ENCODE measurements around the gene GOLGA5. TPM values are rescaled to one million over a fixed set of nuclear protein-coding genes. Genes with fewer than 3 reads are reported as not detected.

Gene GOLGA5
- total and polyA plus RNA-seq, 2 experiments from 2014 or later, result 56.4 to 70.6 TPM

DNA sequence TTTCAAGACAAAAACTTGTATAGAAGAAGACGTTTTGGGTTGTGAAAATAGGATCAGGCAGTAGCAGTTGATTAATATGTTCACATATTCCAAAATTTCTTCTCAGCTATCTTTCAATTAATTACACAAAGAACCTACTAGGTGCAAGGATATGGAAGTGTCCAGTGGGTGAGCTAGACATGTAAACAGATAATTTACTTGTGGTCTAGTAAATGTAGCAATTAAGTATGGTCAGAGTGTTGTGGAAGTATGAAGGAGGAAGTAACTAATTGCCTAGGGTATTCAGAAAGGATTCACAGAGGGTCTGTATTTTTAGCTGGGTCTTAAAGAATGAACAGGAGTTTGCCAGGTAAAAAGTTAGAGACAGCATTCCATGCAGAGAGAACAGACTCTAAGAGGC lies 5.9 kb downstream of the GOLGA5 start:
- Histone ChIP-seq H3F3A (ENCODE audit: insufficient read depth) (peaks cover 3% of the 10 kb centered on the region; the same call in 1 of the 2 replicates), H3K4me3 (0 out of 2 replicates have a peak overlapping the region, but pooled peaks have one; percentile 8), H3K9me2 (ENCODE audit: insufficient read depth) (no peaks in the 10 kb centered on the region), H3K79me2 (ENCODE audit: insufficient read depth) (peaks cover 98% of the 10 kb centered on the region), H2AFZ (no peak overlapping the region), H3K9ac (no peak overlapping the region), H3K9me3 (ENCODE audit: low read depth) (no peaks in the 10 kb centered on the region), H3K4me2 (ENCODE audit: unreplicated experiment) (peak overlapping the region; percentile 27), H3K4me1 (ENCODE audit: insufficient read depth) (peaks cover 41% of the 10 kb centered on the region), H3K27ac (no peak overlapping the region), H4K20me1 (ENCODE audit: insufficient read depth) (peaks cover 13% of the 10 kb centered on the region), H3K36me3 (ENCODE audit: low read depth) (peaks cover 17% of the 10 kb centered on the region; the same call in 1 of the 2 replicates), H3K27me3 (replicated peaks; ENCODE audit: insufficient read depth) (no peaks in the 10 kb centered on the region)
- in situ Hi-C loops (cut with MboI), result no loop called here
- WGBS, 2 experiments (ENCODE audit: low coverage in 1 of 2, low lambda C conversion rate in 2 of 2, missing lambda C conversion rate in 2 of 2), result 63 to 64% methylated on average over 1 of the region's 1 CpG
- TF ChIP-seq EZH2 (IDR thresholded peaks at IDR 0.05; ENCODE audit: insufficient read depth, poor library complexity, severe bottlenecking) (no peak), EZH2phosphoT487 (IDR thresholded peaks at IDR 0.05; ENCODE audit: insufficient read depth, low read depth) (no peak)
- DNase-seq, result peak; percentile 10

DNA sequence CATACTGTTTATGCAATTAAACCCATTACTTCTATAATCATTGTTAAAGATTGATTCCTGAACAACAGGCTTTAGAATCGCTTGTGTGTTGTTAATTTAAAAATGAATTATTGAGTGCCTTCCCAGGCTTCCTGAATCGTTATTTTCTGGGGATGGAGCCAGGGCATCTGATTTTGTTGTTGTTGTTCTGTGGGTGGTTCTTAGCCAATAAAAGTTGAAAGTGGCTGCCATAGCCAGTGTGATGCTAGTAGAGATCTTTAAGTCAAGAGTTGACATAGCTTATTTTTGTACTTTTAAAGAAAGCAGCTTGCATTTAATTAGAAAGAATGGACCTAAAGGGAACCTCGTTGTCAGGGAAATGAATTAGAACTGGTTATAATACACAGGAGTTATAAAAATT lies 6.4 kb downstream of the GOLGA5 start:
- Histone ChIP-seq H3F3A (ENCODE audit: insufficient read depth) (peaks cover 3% of the 10 kb centered on the region; the same call in 1 of the 2 replicates), H3K9me3 (ENCODE audit: low read depth) (no peaks in the 10 kb centered on the region), H3K79me2 (ENCODE audit: insufficient read depth) (peaks cover 98% of the 10 kb centered on the region), H3K4me2 (ENCODE audit: unreplicated experiment) (peak overlapping the region; percentile 27), H2AFZ (no peak overlapping the region), H4K20me1 (ENCODE audit: insufficient read depth) (peaks cover 13% of the 10 kb centered on the region), H3K9ac (no peak overlapping the region), H3K4me1 (ENCODE audit: insufficient read depth) (peaks cover 36% of the 10 kb centered on the region), H3K27ac (no peak overlapping the region), H3K36me3 (ENCODE audit: low read depth) (peaks cover 17% of the 10 kb centered on the region; the same call in 1 of the 2 replicates), H3K9me2 (ENCODE audit: insufficient read depth) (no peaks in the 10 kb centered on the region), H3K4me3 (peak overlapping the region; percentile 8; the same call in 1 of the 2 replicates), H3K27me3 (replicated peaks; ENCODE audit: insufficient read depth) (no peaks in the 10 kb centered on the region)
- in situ Hi-C loops (cut with MboI), result no loop called here
- WGBS, 2 experiments (ENCODE audit: low coverage in 1 of 2, low lambda C conversion rate in 2 of 2, missing lambda C conversion rate in 2 of 2), result 7 to 10% methylated on average over 3 of the region's 3 CpGs
- no peak for TF ChIP-seq EZH2 (IDR thresholded peaks at IDR 0.05; ENCODE audit: insufficient read depth, poor library complexity, severe bottlenecking)
- no peak for TF ChIP-seq EZH2phosphoT487 (IDR thresholded peaks at IDR 0.05; ENCODE audit: insufficient read depth, low read depth)
- DNase-seq, result peak; percentile 10

DNA sequence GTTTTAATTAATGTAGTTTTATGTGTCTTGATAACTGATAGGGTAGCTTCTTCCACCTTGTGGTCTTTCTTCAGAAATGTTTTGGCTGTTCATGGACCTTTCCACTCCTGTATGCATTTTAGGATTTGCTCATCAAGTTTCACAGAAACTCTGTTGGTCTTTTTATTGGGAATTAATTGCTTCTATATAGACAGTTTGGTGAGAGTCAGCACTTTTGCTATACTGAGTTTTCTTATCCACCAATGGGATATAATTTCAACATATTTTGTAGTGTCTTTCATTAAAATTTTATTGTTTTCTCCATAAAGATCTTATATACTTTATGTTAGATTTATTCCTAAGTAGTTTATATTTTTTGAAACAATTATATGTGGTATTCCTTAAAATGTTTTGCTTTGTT lies 7.8 kb downstream of the GOLGA5 start:
- no peaks in the 10 kb centered on the region for H3K27me3 ChIP-seq (replicated peaks; ENCODE audit: insufficient read depth)
- no peaks in the 10 kb centered on the region for H3K9me2 ChIP-seq (ENCODE audit: insufficient read depth)
- in situ Hi-C loops (cut with MboI), result no loop called here
- no peak for TF ChIP-seq EZH2phosphoT487 (IDR thresholded peaks at IDR 0.05; ENCODE audit: insufficient read depth, low read depth)
- no peak for TF ChIP-seq EZH2 (IDR thresholded peaks at IDR 0.05; ENCODE audit: insufficient read depth, poor library complexity, severe bottlenecking)
- peaks cover 26% of the 10 kb centered on the region for H3K4me1 ChIP-seq (ENCODE audit: insufficient read depth)
- H3K79me2 ChIP-seq (ENCODE audit: insufficient read depth), result peaks cover 100% of the 10 kb centered on the region
- H4K20me1 ChIP-seq (ENCODE audit: insufficient read depth), result peaks cover 13% of the 10 kb centered on the region
- H3K27ac ChIP-seq, result no peak overlapping the region
- no peaks in the 10 kb centered on the region for H3K9me3 ChIP-seq (ENCODE audit: low read depth)
- peaks cover 3% of the 10 kb centered on the region; the same call in 1 of the 2 replicates for H3F3A ChIP-seq (ENCODE audit: insufficient read depth)
- peak overlapping the region; percentile 8 for H3K4me3 ChIP-seq
- H3K4me2 ChIP-seq (ENCODE audit: unreplicated experiment), result peak overlapping the region; percentile 14
- H3K9ac ChIP-seq, result no peak overlapping the region
- no peak for DNase-seq
- H2AFZ ChIP-seq, result no peak overlapping the region
- peaks cover 22% of the 10 kb centered on the region; the same call in 1 of the 2 replicates for H3K36me3 ChIP-seq (ENCODE audit: low read depth)

DNA sequence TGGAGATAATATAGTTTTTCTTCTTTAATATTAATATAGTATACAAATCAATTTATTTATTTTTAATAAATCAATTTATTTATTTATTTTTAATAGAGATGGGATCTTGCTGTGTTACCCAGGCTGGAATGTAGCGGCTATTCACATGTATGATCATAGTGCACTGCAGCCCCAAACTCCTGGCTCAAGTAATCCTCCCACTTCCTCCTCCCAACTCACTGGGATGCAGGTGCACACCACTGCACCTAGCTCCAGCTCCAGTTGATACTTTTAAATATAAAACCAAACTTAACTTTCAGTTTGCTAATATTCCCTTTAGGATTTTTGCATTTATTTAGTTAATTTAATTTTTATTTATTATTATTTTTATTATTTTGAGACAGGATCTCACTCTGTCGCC lies 8.6 kb downstream of the GOLGA5 start:
- H3K79me2 ChIP-seq (ENCODE audit: insufficient read depth), result peaks cover 93% of the 10 kb centered on the region
- no peak overlapping the region for H3K4me3 ChIP-seq
- TF ChIP-seq EZH2phosphoT487 (IDR thresholded peaks at IDR 0.05; ENCODE audit: insufficient read depth, low read depth) (no peak), EZH2 (IDR thresholded peaks at IDR 0.05; ENCODE audit: insufficient read depth, poor library complexity, severe bottlenecking) (no peak)
- H3K27ac ChIP-seq, result no peak overlapping the region
- H3K9me3 ChIP-seq (ENCODE audit: low read depth), result no peaks in the 10 kb centered on the region
- H3K9ac ChIP-seq, result no peak overlapping the region
- no peak for DNase-seq
- peaks cover 27% of the 10 kb centered on the region for H3K36me3 ChIP-seq (ENCODE audit: low read depth)
- in situ Hi-C loops (cut with MboI), result no loop called here
- peaks cover 3% of the 10 kb centered on the region; the same call in 1 of the 2 replicates for H3F3A ChIP-seq (ENCODE audit: insufficient read depth)
- peaks cover 13% of the 10 kb centered on the region for H4K20me1 ChIP-seq (ENCODE audit: insufficient read depth)
- WGBS, 2 experiments (ENCODE audit: low coverage in 1 of 2, low lambda C conversion rate in 2 of 2, missing lambda C conversion rate in 2 of 2), result 95 to 97% methylated on average over 2 of the region's 2 CpGs
- H3K4me2 ChIP-seq (ENCODE audit: unreplicated experiment), result no peak overlapping the region
- no peaks in the 10 kb centered on the region for H3K9me2 ChIP-seq (ENCODE audit: insufficient read depth)
- no peaks in the 10 kb centered on the region for H3K27me3 ChIP-seq (replicated peaks; ENCODE audit: insufficient read depth)
- no peak overlapping the region for H2AFZ ChIP-seq
- peaks cover 26% of the 10 kb centered on the region for H3K4me1 ChIP-seq (ENCODE audit: insufficient read depth)

DNA sequence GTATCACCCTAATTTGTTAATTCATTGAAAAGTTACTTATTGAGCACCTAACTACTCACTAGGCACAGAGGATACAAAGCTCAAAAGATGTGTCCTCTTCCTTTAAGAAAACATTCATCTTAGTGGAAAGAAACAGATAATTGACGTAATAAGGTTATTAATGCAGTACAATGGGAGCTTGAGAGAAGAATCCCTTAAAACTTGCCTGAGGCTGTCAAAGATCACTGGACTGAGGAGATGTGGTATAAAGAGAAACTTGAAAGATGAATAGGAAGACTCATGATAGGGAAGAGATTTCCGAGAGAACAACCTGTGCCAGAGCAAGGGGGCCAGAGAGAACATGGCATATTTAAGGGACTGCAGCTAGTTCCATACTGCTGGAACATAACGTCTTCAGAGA lies 19.1 kb downstream of the GOLGA5 start:
- H3K4me3 ChIP-seq, result no peak overlapping the region
- no peak for DNase-seq
- H3K9me2 ChIP-seq (ENCODE audit: insufficient read depth), result no peaks in the 10 kb centered on the region
- H3K9ac ChIP-seq, result no peak overlapping the region
- no peaks in the 10 kb centered on the region for H4K20me1 ChIP-seq (ENCODE audit: insufficient read depth)
- H3F3A ChIP-seq (ENCODE audit: insufficient read depth), result peaks cover 2% of the 10 kb centered on the region; the same call in 1 of the 2 replicates
- H3K36me3 ChIP-seq (ENCODE audit: low read depth), result peaks cover 90% of the 10 kb centered on the region
- H3K27me3 ChIP-seq (replicated peaks; ENCODE audit: insufficient read depth), result no peaks in the 10 kb centered on the region
- peaks cover 61% of the 10 kb centered on the region for H3K79me2 ChIP-seq (ENCODE audit: insufficient read depth)
- H3K27ac ChIP-seq, result no peak overlapping the region
- in situ Hi-C loops (cut with MboI), result no loop called here
- H3K9me3 ChIP-seq (ENCODE audit: low read depth), result no peaks in the 10 kb centered on the region
- H3K4me1 ChIP-seq (ENCODE audit: insufficient read depth), result no peaks in the 10 kb centered on the region
- TF ChIP-seq EZH2phosphoT487 (IDR thresholded peaks at IDR 0.05; ENCODE audit: insufficient read depth, low read depth), result no peak
- no peak for TF ChIP-seq EZH2 (IDR thresholded peaks at IDR 0.05; ENCODE audit: insufficient read depth, poor library complexity, severe bottlenecking)
- 93 to 100% methylated on average over 3 of the region's 3 CpGs for WGBS, 2 experiments (ENCODE audit: low coverage in 1 of 2, low lambda C conversion rate in 2 of 2, missing lambda C conversion rate in 2 of 2)
- H2AFZ ChIP-seq, result no peak overlapping the region
- H3K4me2 ChIP-seq (ENCODE audit: unreplicated experiment), result no peak overlapping the region

Data from GM23248 (cell line).